Panc1 (cell line): ENCODE measurements around the gene GIT1. TPM values are rescaled to one million over a fixed set of nuclear protein-coding genes. Genes with fewer than 3 reads are reported as not detected.

Experiments
- ATAC-seq: fragments of 200-7000 bp; cut with Tn5 transposase; 2 replicates; pipeline ENCODE4 v1.9.1; 2020; ENCODE audit warnings: mild to moderate bottlenecking, moderate library complexity
- BruUV-seq: library from RNA; stranded (reverse); fragments of 400-500 nt; replicated peaks from 2 replicates; lab custom pipeline; 2021; lab: Mats Ljungman, UMichigan
- CTCF ChIA-PET: fragments of 300-600 bp; sonication (Branson Sonifier 250); formaldehyde crosslinking; loops from one replicate; lab custom pipeline; 2022; ENCODE audit warnings: antibody characterized with exemption; lab: Charles Lee
- POLR2A ChIA-PET: fragments of 300-600 bp; sonication (Branson Sonifier 250); formaldehyde crosslinking; loops from one replicate; lab custom pipeline; 2022; ENCODE audit warnings: antibody characterized with exemption; lab: Charles Lee
- DNase-seq: peaks from one replicate; pipeline ENCODE4 v3.0.0-alpha.2; 2010; ENCODE audit warnings: low read depth, low spot score
- H3K27ac ChIP-seq: 2 replicates; pipeline ENCODE4 v1.5.1; 2011; ENCODE audit warnings: mild to moderate bottlenecking, low read length, inconsistent platforms
- H3K27me3 ChIP-seq: fragments of 200-500 bp; sonication (Bioruptor generic); 2 replicates; pipeline ENCODE4 v1.6.0; 2014; ENCODE audit warnings: low read length, inconsistent platforms; ENCODE audit not compliant: control insufficient read depth, insufficient read depth
- H3K36me3 ChIP-seq: fragments of 200-500 bp; sonication (Bioruptor generic); 2 replicates; pipeline ENCODE4 v1.5.1; 2014; ENCODE audit warnings: inconsistent platforms, mild to moderate bottlenecking, low read length, moderate library complexity; ENCODE audit not compliant: control insufficient read depth, insufficient read depth
- H3K4me1 ChIP-seq: 2 replicates; pipeline ENCODE4 v1.5.1; 2011; ENCODE audit warnings: inconsistent platforms, mild to moderate bottlenecking, low read length, moderate library complexity; ENCODE audit not compliant: control insufficient read depth, insufficient read depth
- H3K4me3 ChIP-seq, 2 experiments: 2 replicates each; pipeline ENCODE4 v1.5.1; 2011 to 2012; ENCODE audit warnings: low read depth in 2 of 2, low read length in 2 of 2, mild to moderate bottlenecking in 2 of 2, inconsistent platforms in 1 of 2, moderate library complexity in 1 of 2
- H3K9me3 ChIP-seq: fragments of 200-500 bp; sonication (Bioruptor generic); 2 replicates; pipeline ENCODE4 v1.5.1; 2014; ENCODE audit warnings: low read depth, mild to moderate bottlenecking, inconsistent platforms, low read length, moderate library complexity; ENCODE audit not compliant: control insufficient read depth, insufficient read depth
- POLR2AphosphoS5 ChIP-seq: IDR thresholded peaks from 2 replicates; pipeline ENCODE4 v1.6.1; 2012; ENCODE audit warnings: mild to moderate bottlenecking, low read depth, low read length, moderate library complexity
- SIN3A ChIP-seq: IDR thresholded peaks from 2 replicates; pipeline ENCODE4 v1.6.1; 2012; ENCODE audit warnings: low read depth, mild to moderate bottlenecking, low read length, moderate library complexity, borderline replicate concordance; ENCODE audit not compliant: insufficient read depth
- TCF7L2 ChIP-seq: IDR thresholded peaks from 2 replicates; pipeline ENCODE4 v1.6.1; 2011; ENCODE audit warnings: mild to moderate bottlenecking, low read depth, low read length, inconsistent platforms
- in situ Hi-C: cut with HindIII; loops from 2 replicates; pipeline ENCODE4 v1.10.0; 2016; ENCODE audit warnings: low sequenced_read_pairs, low pct_unique_long_range_greater_than_20kb
- intact Hi-C: fragments of 100-400 bp; cut with micrococcal nuclease; formaldehyde crosslinking; loops from one replicate; pipeline ENCODE4 v1.10.0; 2022; ENCODE audit not compliant: unreplicated experiment
- total RNA-seq: library from RNA; stranded (reverse); gene quantifications from one replicate; pipeline ENCODE4 v1.2.1, GENCODE V29; 2021; ENCODE audit not compliant: unreplicated experiment
- TF ChIP-seq, protein P1 (sequence below): fragments of 450-650 bp; IDR thresholded peaks from 2 replicates; pipeline ENCODE4 v1.5.1; 2017; ENCODE audit warnings: mild to moderate bottlenecking
- TF ChIP-seq, protein P2 (sequence below), 2 experiments: IDR thresholded peaks; 2 replicates each; pipeline ENCODE4 v1.6.1; 2011 to 2012; ENCODE audit warnings: low read depth in 2 of 2, control low read depth in 1 of 2, low read length in 1 of 2, mild to moderate bottlenecking in 1 of 2, moderate library complexity in 1 of 2; ENCODE audit not compliant: insufficient read depth in 1 of 2

Gene GIT1
- total RNA-seq, 1 experiment from 2014 or later, result 94.6 TPM

DNA sequence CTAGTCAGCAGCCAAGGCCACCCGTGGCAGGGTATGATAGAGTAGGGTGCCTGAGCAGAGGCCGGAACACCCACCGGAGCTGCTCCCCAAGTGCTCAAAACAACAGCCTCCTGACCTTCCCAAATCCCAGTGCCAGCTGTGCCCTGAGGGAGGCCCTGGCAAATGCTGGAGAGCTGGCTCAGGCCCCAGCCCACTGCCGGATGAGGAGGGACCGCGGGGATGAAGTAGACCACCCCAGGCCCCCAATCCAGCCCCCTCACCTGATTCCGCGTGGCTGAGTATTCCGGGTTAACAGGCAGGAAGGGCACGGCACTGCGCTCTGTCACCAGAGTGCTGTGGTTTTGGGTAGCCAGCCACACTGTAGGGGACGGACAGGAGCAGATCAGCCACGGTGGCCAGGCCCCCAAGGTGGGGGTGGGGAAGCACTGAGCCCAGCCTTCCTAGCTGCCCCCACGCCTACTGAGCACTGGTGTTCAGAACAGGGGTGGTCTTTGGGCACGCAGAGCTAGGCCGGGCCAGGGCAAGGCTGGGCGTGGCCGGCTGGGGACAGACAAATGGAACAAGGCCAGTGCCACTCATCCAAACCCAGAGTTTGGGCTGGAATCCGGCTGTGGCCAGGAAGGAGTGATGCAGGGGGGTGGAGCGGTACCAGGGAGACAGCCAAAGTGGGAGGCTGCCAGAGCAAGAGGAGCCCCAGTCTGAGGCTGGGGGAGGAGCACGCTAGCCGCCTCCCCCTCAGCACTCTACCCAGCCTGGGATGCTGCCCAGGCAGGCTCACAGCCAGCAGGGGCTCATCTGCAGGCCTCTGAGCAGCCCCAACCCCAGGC, 11.8 kb downstream of the GIT1 start:
- in situ Hi-C loops (no loop called here), intact Hi-C loops (no loop called here)
- no peak for DNase-seq
- Histone ChIP-seq H3K36me3 (0 out of 2 replicates have a peak, but pooled peaks cover 2% of the 10 kb centered on the region), H3K4me3 (no peak overlapping the region), H3K9me3 (no peaks in the 10 kb centered on the region), H3K4me1 (no peaks in the 10 kb centered on the region), H3K27me3 (no peaks in the 10 kb centered on the region), H3K27ac (no peak overlapping the region)
- ChIA-PET CTCF (no interaction called here), POLR2A (no interaction called here)
- no peak for ATAC-seq
- TF ChIP-seq, protein P1, sequence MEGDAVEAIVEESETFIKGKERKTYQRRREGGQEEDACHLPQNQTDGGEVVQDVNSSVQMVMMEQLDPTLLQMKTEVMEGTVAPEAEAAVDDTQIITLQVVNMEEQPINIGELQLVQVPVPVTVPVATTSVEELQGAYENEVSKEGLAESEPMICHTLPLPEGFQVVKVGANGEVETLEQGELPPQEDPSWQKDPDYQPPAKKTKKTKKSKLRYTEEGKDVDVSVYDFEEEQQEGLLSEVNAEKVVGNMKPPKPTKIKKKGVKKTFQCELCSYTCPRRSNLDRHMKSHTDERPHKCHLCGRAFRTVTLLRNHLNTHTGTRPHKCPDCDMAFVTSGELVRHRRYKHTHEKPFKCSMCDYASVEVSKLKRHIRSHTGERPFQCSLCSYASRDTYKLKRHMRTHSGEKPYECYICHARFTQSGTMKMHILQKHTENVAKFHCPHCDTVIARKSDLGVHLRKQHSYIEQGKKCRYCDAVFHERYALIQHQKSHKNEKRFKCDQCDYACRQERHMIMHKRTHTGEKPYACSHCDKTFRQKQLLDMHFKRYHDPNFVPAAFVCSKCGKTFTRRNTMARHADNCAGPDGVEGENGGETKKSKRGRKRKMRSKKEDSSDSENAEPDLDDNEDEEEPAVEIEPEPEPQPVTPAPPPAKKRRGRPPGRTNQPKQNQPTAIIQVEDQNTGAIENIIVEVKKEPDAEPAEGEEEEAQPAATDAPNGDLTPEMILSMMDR, result no peak
- TF ChIP-seq, protein P2, sequence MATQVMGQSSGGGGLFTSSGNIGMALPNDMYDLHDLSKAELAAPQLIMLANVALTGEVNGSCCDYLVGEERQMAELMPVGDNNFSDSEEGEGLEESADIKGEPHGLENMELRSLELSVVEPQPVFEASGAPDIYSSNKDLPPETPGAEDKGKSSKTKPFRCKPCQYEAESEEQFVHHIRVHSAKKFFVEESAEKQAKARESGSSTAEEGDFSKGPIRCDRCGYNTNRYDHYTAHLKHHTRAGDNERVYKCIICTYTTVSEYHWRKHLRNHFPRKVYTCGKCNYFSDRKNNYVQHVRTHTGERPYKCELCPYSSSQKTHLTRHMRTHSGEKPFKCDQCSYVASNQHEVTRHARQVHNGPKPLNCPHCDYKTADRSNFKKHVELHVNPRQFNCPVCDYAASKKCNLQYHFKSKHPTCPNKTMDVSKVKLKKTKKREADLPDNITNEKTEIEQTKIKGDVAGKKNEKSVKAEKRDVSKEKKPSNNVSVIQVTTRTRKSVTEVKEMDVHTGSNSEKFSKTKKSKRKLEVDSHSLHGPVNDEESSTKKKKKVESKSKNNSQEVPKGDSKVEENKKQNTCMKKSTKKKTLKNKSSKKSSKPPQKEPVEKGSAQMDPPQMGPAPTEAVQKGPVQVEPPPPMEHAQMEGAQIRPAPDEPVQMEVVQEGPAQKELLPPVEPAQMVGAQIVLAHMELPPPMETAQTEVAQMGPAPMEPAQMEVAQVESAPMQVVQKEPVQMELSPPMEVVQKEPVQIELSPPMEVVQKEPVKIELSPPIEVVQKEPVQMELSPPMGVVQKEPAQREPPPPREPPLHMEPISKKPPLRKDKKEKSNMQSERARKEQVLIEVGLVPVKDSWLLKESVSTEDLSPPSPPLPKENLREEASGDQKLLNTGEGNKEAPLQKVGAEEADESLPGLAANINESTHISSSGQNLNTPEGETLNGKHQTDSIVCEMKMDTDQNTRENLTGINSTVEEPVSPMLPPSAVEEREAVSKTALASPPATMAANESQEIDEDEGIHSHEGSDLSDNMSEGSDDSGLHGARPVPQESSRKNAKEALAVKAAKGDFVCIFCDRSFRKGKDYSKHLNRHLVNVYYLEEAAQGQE (IDR thresholded peaks at IDR 0.05; ENCODE audit: insufficient read depth in 1 of 2, low read depth in 2 of 2, low read length in 1 of 2), result no peak
- TF ChIP-seq POLR2AphosphoS5, result no peak
- no peak for TF ChIP-seq SIN3A
- no peak for TF ChIP-seq TCF7L2
- no TSS peak for BruUV-seq

DNA sequence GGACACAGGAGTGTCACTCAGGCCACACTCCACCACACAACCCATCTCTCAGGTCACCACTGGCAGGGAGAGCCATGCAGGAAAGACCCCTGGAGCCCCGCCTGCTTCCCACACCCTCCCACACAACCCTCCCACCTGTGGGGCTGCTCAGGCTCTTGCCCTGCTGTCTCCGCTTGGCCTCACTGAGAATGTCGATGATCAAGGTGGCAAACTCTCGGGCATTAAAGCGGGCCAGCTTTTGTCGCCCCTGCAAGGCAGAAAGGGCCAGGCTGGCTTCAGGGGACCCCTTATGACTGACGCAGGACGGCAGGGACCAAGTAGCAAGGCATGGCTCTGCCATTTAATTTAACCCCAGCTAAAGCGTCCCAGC, 12.5 kb downstream of the GIT1 start:
- ChIA-PET POLR2A (no interaction called here), CTCF (interaction anchor here (0.5 kb wide), 1 partner anchor 225 kb away, joined by 8 read pairs; no protein-coding TSS in a partner anchor)
- H3K36me3 ChIP-seq, result 0 out of 2 replicates have a peak, but pooled peaks cover 2% of the 10 kb centered on the region

More for the DNA sequence above, 12.5 kb downstream of the GIT1 start:
- H3K27me3 ChIP-seq, result no peaks in the 10 kb centered on the region
- in situ Hi-C loops (no loop called here), intact Hi-C loops (no loop called here)
- H3K4me1 ChIP-seq, result no peaks in the 10 kb centered on the region
- BruUV-seq, result no TSS peak
- H3K9me3 ChIP-seq, result no peaks in the 10 kb centered on the region
- H3K4me3 ChIP-seq, result no peak overlapping the region
- DNase-seq (no peak), ATAC-seq (no peak)
- no peak for TF ChIP-seq TCF7L2
- no peak for TF ChIP-seq SIN3A
- TF ChIP-seq POLR2AphosphoS5, result no peak
- TF ChIP-seq, protein P2 (IDR thresholded peaks at IDR 0.05; ENCODE audit: insufficient read depth in 1 of 2, low read depth in 2 of 2, low read length in 1 of 2), result no peak
- TF ChIP-seq, protein P1, result no peak
- H3K27ac ChIP-seq, result no peak overlapping the region
